Measurements from ENCODE around the gene SUPT6H. TPM values are rescaled to one million over a fixed set of nuclear protein-coding genes. Genes with fewer than 3 reads are reported as not detected.
A peak's percentile ranks its signal among the peaks of the same experiment; 100 is the strongest.

The SUPT6H gene
- polyA plus RNA-seq, 4 donors = 26.4 to 69.7 (median 29.0) TPM

DNA sequence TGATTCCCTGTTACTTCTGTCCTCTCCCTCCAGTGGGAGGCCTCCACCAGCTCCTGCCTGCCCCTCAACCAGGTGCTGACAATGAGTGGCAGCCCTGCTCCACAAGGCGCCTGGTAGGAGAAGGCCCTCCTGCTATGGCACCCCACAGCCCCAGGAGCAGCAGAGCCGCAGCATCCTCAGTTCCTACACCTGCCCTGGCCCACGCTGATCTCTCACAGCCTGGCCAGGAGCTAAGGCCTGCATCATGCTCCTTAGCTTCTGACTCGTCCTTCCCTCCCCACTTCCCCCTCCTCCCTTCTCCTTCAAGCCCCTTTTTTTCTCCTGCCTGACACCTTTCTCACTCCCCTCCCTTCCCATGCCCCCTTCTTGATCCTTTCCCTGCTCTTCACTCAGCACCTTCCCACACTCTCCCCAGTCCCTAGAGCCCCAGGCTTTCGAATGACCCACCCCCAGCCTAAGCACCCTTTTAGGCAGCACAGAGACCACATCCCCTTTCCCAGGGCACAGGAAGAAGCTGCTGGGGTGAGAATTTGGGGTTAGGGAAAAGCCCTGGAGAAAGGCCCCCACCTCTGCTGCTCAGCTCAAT is 43.2 kb downstream of the SUPT6H start:
- FAIRE-seq (no peak), DNase-seq (no peak)
- peaks cover 0 to 11% (median 2%) of the 10 kb centered on the region in 3 donors for H3K4me1 ChIP-seq (ENCODE audit: control insufficient read depth in 3 of 3, insufficient read depth in 2 of 3, low read depth in 1 of 3, low read length in 2 of 3)
- WGBS, 3 donors = 75 to 82% (median 78%) methylated on average over 5 of the region's 5 CpGs
- no peaks in the 10 kb centered on the region for H3K9me3 ChIP-seq (ENCODE audit: control insufficient read depth in 2 of 2, insufficient read depth in 1 of 2, low read depth in 1 of 2, low read length in 1 of 2)
- peaks cover 14 to 66% (median 16%) of the 10 kb centered on the region in 3 donors for H3K36me3 ChIP-seq (ENCODE audit: control insufficient read depth in 3 of 3, insufficient read depth in 2 of 3, low read depth in 1 of 3, low read length in 3 of 3)
- no peak overlapping the region for H3K4me3 ChIP-seq (ENCODE audit: low read depth in 1 of 3, low read length in 3 of 3)
- H3K27me3 ChIP-seq (ENCODE audit: control insufficient read depth in 3 of 3, insufficient read depth in 3 of 3, low read length in 3 of 3) = no peaks in the 10 kb centered on the region
- no peak overlapping the region for H3K27ac ChIP-seq (ENCODE audit: low read depth in 1 of 3, low read length in 2 of 3)

DNA sequence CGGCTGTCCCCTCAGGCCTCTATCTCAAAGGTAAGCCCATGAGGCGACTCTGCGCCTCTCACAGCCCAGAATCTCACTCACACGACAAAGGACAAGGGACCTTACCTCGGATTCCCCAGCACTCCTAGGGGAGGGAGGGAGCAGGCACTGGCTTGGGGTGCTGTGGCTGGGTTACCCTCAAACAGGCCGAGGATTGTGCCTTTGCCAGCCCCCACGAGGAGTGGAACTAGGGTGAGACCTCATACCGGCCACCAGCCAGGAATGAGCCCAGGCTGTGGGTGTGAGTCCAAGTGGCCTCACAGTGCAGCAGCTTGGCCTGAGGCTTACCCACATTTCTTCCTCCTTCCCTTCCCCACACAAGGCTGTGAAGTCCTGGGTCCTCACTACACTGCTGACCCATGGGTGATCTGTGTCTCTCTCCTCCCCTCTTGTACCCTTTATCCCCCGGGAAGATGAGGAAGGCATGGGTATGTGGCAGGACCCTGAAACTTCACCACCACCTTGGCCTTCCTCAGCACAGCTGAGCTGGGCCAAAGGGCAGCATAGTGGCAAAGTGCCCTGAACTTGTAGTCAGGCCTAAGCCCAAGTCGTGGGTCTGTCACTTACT is 43.8 kb downstream of the SUPT6H start:
- Histone ChIP-seq H3K4me1 (ENCODE audit: control insufficient read depth in 3 of 3, insufficient read depth in 2 of 3, low read depth in 1 of 3, low read length in 2 of 3) (peaks cover 0 to 9% (median 0%) of the 10 kb centered on the region in 3 donors), H3K36me3 (ENCODE audit: control insufficient read depth in 3 of 3, insufficient read depth in 2 of 3, low read depth in 1 of 3, low read length in 3 of 3) (peaks cover 9 to 59% (median 11%) of the 10 kb centered on the region in 3 donors), H3K27me3 (ENCODE audit: control insufficient read depth in 3 of 3, insufficient read depth in 3 of 3, low read length in 3 of 3) (no peaks in the 10 kb centered on the region), H3K27ac (ENCODE audit: low read depth in 1 of 3, low read length in 2 of 3) (peak overlapping the region in 1 of 3 donors; percentile 13), H3K9me3 (ENCODE audit: control insufficient read depth in 2 of 2, insufficient read depth in 1 of 2, low read depth in 1 of 2, low read length in 1 of 2) (no peaks in the 10 kb centered on the region), H3K4me3 (ENCODE audit: low read depth in 1 of 3, low read length in 3 of 3) (no peak overlapping the region)
- no peak for FAIRE-seq
- 70 to 79% (median 76%) methylated on average over 10 of the region's 10 CpGs for WGBS, 3 donors
- no peak for DNase-seq

DNA sequence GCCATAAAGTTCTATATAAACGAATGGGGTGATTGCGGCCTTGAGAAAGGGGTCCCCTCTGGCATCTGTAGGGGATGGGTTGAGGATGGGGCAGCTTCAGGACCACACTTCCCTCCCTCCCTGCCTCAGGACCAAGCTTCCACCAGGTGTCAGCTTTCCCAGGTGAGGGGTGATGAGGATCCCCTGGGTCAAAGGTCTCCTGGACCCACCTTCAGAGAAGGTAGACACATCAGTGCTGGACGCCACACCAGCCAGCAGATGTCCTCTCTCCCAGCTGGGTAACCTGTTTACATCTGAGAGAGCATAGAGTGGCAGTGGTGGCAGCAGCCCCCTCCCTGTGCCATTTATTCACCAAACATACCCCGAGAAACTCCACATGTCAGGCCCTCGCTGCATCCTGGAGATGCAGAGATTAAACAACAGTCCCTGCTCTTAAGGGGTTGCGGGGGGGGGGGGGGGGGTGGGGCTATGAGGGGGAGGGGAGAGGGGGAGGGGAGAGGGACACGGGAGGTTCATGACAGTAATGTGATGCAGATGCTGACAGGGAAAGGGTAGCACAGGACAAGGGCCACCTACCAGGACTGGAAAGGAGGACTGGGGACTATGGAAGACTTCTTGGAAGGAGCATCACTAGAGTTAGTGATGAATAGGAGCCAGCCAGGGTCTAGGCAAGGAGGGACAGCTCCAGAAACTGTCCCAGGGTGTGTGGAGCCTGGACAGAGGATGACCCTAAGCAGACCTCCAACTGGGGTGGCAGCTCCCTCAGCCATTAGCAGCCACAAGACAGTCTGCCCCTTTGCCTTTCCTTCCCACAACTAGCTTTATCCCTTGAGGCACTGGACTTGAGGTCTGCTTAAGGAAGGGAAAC is 44.7 kb downstream of the SUPT6H start:
- no peaks in the 10 kb centered on the region for H3K27me3 ChIP-seq (ENCODE audit: control insufficient read depth in 3 of 3, insufficient read depth in 3 of 3, low read length in 3 of 3)
- no peak overlapping the region for H3K27ac ChIP-seq (ENCODE audit: low read depth in 1 of 3, low read length in 2 of 3)
- H3K9me3 ChIP-seq (ENCODE audit: control insufficient read depth in 2 of 2, insufficient read depth in 1 of 2, low read depth in 1 of 2, low read length in 1 of 2) = no peaks in the 10 kb centered on the region
- peaks cover 3 to 50% (median 7%) of the 10 kb centered on the region in 3 donors for H3K36me3 ChIP-seq (ENCODE audit: control insufficient read depth in 3 of 3, insufficient read depth in 2 of 3, low read depth in 1 of 3, low read length in 3 of 3)
- 59 to 66% (median 66%) methylated on average over 4 to 6 of the region's 7 CpGs for WGBS, 3 donors
- DNase-seq = no peak
- FAIRE-seq = no peak
- H3K4me3 ChIP-seq (ENCODE audit: low read depth in 1 of 3, low read length in 3 of 3) = no peak overlapping the region
- peaks cover 0 to 13% (median 0%) of the 10 kb centered on the region in 3 donors for H3K4me1 ChIP-seq (ENCODE audit: control insufficient read depth in 3 of 3, insufficient read depth in 2 of 3, low read depth in 1 of 3, low read length in 2 of 3)

DNA sequence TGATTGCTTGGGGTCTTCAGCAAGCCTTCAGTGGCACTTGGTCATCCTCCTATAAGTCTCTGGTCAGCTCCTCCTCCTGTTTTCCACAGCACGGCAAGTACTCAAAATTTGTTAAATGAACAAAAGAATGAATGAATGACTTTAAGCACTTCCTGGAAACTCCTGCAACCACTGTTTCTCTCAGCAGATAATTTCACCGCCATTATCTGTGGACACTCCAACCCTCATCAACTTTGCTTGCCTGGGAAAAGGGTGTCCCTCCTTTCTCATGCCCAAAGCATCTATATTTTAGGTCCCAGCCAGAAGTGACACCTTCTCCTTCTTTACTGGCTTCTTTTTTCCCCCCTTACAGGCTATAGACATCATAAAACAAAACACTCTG is 45.3 kb downstream of the SUPT6H start:
- 78 to 88% (median 85%) methylated on average over 2 of the region's 2 CpGs for WGBS, 3 donors
- Histone ChIP-seq H3K27me3 (ENCODE audit: control insufficient read depth in 3 of 3, insufficient read depth in 3 of 3, low read length in 3 of 3) (no peaks in the 10 kb centered on the region), H3K4me3 (ENCODE audit: low read depth in 1 of 3, low read length in 3 of 3) (no peak overlapping the region), H3K9me3 (ENCODE audit: control insufficient read depth in 2 of 2, insufficient read depth in 1 of 2, low read depth in 1 of 2, low read length in 1 of 2) (no peaks in the 10 kb centered on the region), H3K27ac (ENCODE audit: low read depth in 1 of 3, low read length in 2 of 3) (no peak overlapping the region), H3K4me1 (ENCODE audit: control insufficient read depth in 3 of 3, insufficient read depth in 2 of 3, low read depth in 1 of 3, low read length in 2 of 3) (peaks cover 0 to 19% (median 1%) of the 10 kb centered on the region in 3 donors), H3K36me3 (ENCODE audit: control insufficient read depth in 3 of 3, insufficient read depth in 2 of 3, low read depth in 1 of 3, low read length in 3 of 3) (peaks cover 3 to 44% (median 4%) of the 10 kb centered on the region in 3 donors)
- no peak for DNase-seq
- no peak for FAIRE-seq

DNA sequence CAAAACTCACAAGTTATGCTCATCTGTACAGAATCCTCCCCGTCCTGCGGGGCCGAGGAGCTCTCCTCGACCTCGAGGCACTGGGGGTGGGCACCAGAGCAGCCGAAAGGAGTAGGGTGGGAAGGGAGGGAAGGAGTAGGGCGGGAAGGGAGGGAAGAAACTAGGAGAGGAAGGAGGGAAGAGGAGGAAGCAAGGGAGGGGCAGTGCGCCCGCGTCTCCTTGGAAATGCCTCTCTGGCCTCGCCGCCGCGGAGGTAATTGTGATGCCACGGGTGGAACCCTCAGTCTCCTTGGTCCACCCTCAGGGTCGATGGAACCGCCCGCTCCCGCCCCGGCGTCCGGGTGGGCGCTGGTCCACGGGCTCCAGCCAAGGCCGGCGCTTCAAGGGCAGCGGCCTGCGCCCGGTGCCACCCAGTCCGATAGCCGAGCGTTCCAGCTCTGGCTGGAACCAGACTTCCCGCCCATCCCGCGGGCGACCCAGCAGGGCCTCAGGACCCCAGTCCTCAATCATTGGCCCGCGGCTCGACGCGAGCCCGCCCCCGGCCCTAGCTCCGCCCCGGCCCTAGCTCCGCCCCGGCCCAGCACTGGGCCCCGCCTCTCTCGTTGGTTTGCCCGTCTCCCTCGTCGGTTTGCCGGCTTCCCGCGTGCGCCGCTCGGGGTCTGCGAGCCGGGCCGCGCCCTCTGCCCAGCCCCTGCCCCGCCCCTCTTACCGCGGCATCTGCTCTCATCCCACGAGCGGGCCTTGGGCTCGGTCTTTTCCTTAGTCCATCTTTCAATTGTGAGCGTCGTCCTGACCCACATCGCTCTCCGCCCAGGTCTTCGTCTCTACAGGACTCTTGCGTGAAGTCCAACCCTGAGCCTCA is 49.1 kb downstream of the SUPT6H start:
- DNase-seq = peak; percentile 87 to 95
- FAIRE-seq = no peak

DNA sequence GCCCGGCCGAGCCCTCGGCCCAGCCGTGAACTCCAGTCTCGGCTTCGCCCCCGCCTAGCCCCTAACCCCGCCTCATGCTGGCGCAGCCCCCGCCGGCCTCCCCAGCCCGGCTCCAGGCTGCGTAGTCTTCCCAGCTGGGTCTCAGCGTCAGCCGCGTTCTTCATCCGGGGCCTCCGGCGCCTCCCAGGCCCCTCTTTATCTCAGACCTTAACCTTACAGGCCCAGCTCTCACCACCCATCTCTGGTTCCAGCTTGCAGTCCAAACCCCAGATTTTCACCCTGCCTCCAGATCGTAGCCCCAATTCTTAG is 49.7 kb downstream of the SUPT6H start, which contains the start of gene PROCA1:
TSS of gene PROCA1 (minus strand) at position 166 of the 309 bp plus-strand sequence. CDS start 228 bp downstream, outside the sequence.
- Histone ChIP-seq H3K36me3 (ENCODE audit: control insufficient read depth in 3 of 3, insufficient read depth in 2 of 3, low read depth in 1 of 3, low read length in 3 of 3) (peaks cover 0 to 33% (median 0%) of the 10 kb centered on the region in 3 donors), H3K4me3 (ENCODE audit: low read depth in 1 of 3, low read length in 3 of 3) (peak within 1 kb of the TSS; percentile 48 to 60 (median 52)), H3K4me1 (ENCODE audit: control insufficient read depth in 3 of 3, insufficient read depth in 2 of 3, low read depth in 1 of 3, low read length in 2 of 3) (peaks cover 0 to 23% (median 2%) of the 10 kb centered on the region in 3 donors), H3K9me3 (ENCODE audit: control insufficient read depth in 2 of 2, insufficient read depth in 1 of 2, low read depth in 1 of 2, low read length in 1 of 2) (no peaks in the 10 kb centered on the region), H3K27ac (ENCODE audit: low read depth in 1 of 3, low read length in 2 of 3) (peak within 1 kb of the TSS; percentile 79 to 94 (median 91)), H3K27me3 (ENCODE audit: control insufficient read depth in 3 of 3, insufficient read depth in 3 of 3, low read length in 3 of 3) (peaks cover 0 to 1% (median 0%) of the 10 kb centered on the region in 3 donors)
- FAIRE-seq (no peak), DNase-seq (no peak)
- 2 to 7% (median 5%) methylated on average over 20 of the region's 20 CpGs for WGBS, 3 donors

More for the DNA sequence above, 49.1 kb downstream of the SUPT6H start:
- peaks cover 0 to 19% (median 2%) of the 10 kb centered on the region in 3 donors for H3K4me1 ChIP-seq (ENCODE audit: control insufficient read depth in 3 of 3, insufficient read depth in 2 of 3, low read depth in 1 of 3, low read length in 2 of 3)
- 1 to 2% (median 1%) methylated on average over 43 to 74 of the region's 74 CpGs for WGBS, 3 donors
- peak overlapping the region; percentile 79 to 94 (median 91) for H3K27ac ChIP-seq (ENCODE audit: low read depth in 1 of 3, low read length in 2 of 3)
- no peaks in the 10 kb centered on the region for H3K27me3 ChIP-seq (ENCODE audit: control insufficient read depth in 3 of 3, insufficient read depth in 3 of 3, low read length in 3 of 3)
- peaks cover 0 to 37% (median 0%) of the 10 kb centered on the region in 3 donors for H3K36me3 ChIP-seq (ENCODE audit: control insufficient read depth in 3 of 3, insufficient read depth in 2 of 3, low read depth in 1 of 3, low read length in 3 of 3)
- H3K9me3 ChIP-seq (ENCODE audit: control insufficient read depth in 2 of 2, insufficient read depth in 1 of 2, low read depth in 1 of 2, low read length in 1 of 2) = no peaks in the 10 kb centered on the region
- H3K4me3 ChIP-seq (ENCODE audit: low read depth in 1 of 3, low read length in 3 of 3) = peak overlapping the region; percentile 48 to 60 (median 52)

DNA sequence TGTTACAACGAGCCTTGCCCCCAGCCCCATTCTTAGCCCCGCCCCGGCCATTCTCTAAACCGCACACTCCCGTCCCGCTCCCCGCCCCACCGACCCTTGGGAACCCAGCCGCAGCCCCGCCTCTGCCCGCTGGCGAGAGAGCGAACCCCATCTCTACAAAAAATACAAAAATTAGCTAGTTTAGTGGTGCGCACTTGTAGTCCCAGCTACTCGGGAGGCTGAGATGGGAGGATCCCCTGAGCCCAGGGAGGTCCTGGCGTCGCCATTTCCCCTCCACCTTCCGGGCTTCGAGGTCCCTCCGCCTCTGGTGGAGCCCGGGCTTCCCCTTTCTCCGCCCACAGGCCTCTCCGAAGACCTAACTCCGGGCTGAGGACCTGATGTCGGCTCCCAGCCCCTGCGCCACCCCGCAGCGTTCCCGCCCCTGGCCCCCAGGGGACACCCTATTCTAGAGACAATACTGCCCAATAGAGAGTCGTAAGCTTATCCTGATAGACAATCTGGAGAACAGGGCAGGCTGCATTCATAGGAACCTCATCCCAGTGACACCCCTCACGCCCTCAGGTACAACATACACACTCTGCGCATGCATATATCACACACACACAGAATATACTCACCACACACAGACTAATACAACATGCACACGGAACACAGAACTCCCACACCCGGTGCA is 50.2 kb downstream of the SUPT6H start:
- H3K27me3 ChIP-seq (ENCODE audit: control insufficient read depth in 3 of 3, insufficient read depth in 3 of 3, low read length in 3 of 3) = peaks cover 0 to 5% (median 0%) of the 10 kb centered on the region in 3 donors
- H3K27ac ChIP-seq (ENCODE audit: low read depth in 1 of 3, low read length in 2 of 3) = peak overlapping the region in 2 of 3 donors; percentile 88 to 94
- WGBS, 3 donors = 35 to 55% (median 52%) methylated on average over 33 to 34 of the region's 34 CpGs
- peaks cover 0 to 27% (median 2%) of the 10 kb centered on the region in 3 donors for H3K4me1 ChIP-seq (ENCODE audit: control insufficient read depth in 3 of 3, insufficient read depth in 2 of 3, low read depth in 1 of 3, low read length in 2 of 3)
- no peaks in the 10 kb centered on the region for H3K9me3 ChIP-seq (ENCODE audit: control insufficient read depth in 2 of 2, insufficient read depth in 1 of 2, low read depth in 1 of 2, low read length in 1 of 2)
- peaks cover 0 to 33% (median 0%) of the 10 kb centered on the region in 3 donors for H3K36me3 ChIP-seq (ENCODE audit: control insufficient read depth in 3 of 3, insufficient read depth in 2 of 3, low read depth in 1 of 3, low read length in 3 of 3)
- DNase-seq (no peak), FAIRE-seq (no peak)
- peak overlapping the region; percentile 24 to 53 (median 52) for H3K4me3 ChIP-seq (ENCODE audit: low read depth in 1 of 3, low read length in 3 of 3)

Measured in small intestine (tissue), 7 donors.